Transverse colon (tissue), 4 donors: ENCODE data around the gene RHEB. TPM values are rescaled to one million over a fixed set of nuclear protein-coding genes. Genes with fewer than 3 reads are reported as not detected.

ENCODE experiments used
- DNase-seq: peaks from one replicate; pipeline ENCODE4 v3.0.0-alpha.2; 2019
- H3K27ac ChIP-seq, 4 donors: fragments of 200-600 bp; sonication (generic); 2 replicates each; pipeline ENCODE4 v1.5.1; 2016 to 2018; ENCODE audit warnings: inconsistent platforms in 4 of 4
- H3K27me3 ChIP-seq: fragments of 200-600 bp; sonication (generic); 2 replicates; pipeline ENCODE4 v1.5.1; 2017; ENCODE audit warnings: inconsistent platforms
- H3K36me3 ChIP-seq, 4 donors: fragments of 200-600 bp; sonication (generic); 2 replicates each; pipeline ENCODE4 v1.5.1; 2017 to 2019; ENCODE audit warnings: inconsistent platforms in 4 of 4
- H3K4me1 ChIP-seq, 4 donors: fragments of 200-600 bp; sonication (generic); 2 replicates each; pipeline ENCODE4 v1.5.1; 2017 to 2020; ENCODE audit warnings: inconsistent platforms in 4 of 4
- H3K4me3 ChIP-seq, 4 donors: fragments of 200-600 bp; sonication (generic); 1 replicate in 1 of 4; 2 replicates in 3 of 4; pipeline versions ENCODE4 v1.5.1 to v1.6.1; 2017 to 2019; ENCODE audit warnings: inconsistent platforms in 4 of 4
- H3K9me3 ChIP-seq, 2 donors: fragments of 200-600 bp; sonication (generic); 2 replicates each; pipeline ENCODE4 v1.5.1; 2017 to 2019; ENCODE audit warnings: inconsistent platforms in 2 of 2
- EP300 ChIP-seq: sonication (generic); formaldehyde crosslinking; IDR thresholded peaks from one replicate; pipeline ENCODE4 v1.6.1; 2017; ENCODE audit warnings: antibody characterized with exemption, low read depth
- POLR2A ChIP-seq: fragments of 450-650 bp; IDR thresholded peaks from one replicate; pipeline ENCODE4 v1.6.1; 2016; ENCODE audit warnings: antibody characterized with exemption, mild to moderate bottlenecking, moderate library complexity
- POLR2AphosphoS5 ChIP-seq, 3 donors: sonication (generic); formaldehyde crosslinking; IDR thresholded peaks; one replicate each; pipeline ENCODE4 v1.6.1; 2016; ENCODE audit warnings: antibody characterized with exemption in 3 of 3
- WGBS, 2 donors: methylation state at CpG; one replicate each; pipeline ENCODE4 v1.1.5; 2018; ENCODE audit warnings: low coverage in 1 of 2; 5-methylcytosine and 5-hydroxymethylcytosine counted together
- in situ Hi-C, 4 donors: fragments of 200-750 bp; cut with MboI; loops; one replicate each; pipeline versions ENCODE4 v1.15.0 to v1.15.1; 2017; ENCODE audit warnings: low sequenced_read_pairs in 3 of 4, low pct_ligation_motif_present in 1 of 4, low pct_unique_long_range_greater_than_20kb in 1 of 4
- intact Hi-C: fragments of 100-400 bp; cut with DNase I; formaldehyde crosslinking; loops from one replicate; pipeline ENCODE4 v1.15.1; 2023; ENCODE audit warnings: low total_unique reads
- total RNA-seq, 4 donors: library from RNA; depleted of rRNA; stranded (reverse); fragments of >200 nt; gene quantifications; one replicate each; pipeline ENCODE4 v1.1.0, GENCODE V29; 2016
- TF ChIP-seq, protein P1 (sequence below), 5 experiments: fragments of 200-600 bp in 3 of 5; fragments of 450-650 bp in 2 of 5; sonication (generic) in 3 of 5; IDR thresholded peaks; 1 replicate in 2 of 5; 2 replicates in 3 of 5; pipeline ENCODE4 v1.5.1; 2016 to 2017; ENCODE audit warnings: antibody characterized with exemption in 5 of 5, inconsistent platforms in 3 of 5, mild to moderate bottlenecking in 2 of 5, moderate library complexity in 1 of 5

The RHEB gene
- total RNA-seq, 4 donors from 2014 or later = 12.7 to 70.5 (median 42.8) TPM

DNA sequence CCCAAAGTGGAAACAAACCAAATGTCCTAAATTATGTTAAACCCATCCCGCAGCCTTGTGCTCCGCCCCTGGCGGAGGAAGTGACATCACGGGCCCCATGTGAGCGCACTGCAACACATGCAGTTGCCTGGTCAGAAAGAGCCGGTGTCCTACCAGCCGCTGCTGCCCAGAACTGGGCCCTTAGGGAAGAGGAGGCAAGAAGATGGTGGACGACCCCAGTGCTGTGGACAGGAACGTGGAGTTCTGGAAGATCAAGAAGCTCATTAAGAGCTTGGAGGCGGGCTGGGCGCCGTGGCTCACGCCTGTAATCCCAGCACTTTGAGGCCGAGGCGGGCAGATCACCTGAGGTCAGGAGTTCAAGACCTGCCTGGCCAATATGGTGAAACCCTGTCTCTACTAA lies 18.0 kb downstream of the RHEB start:
- Histone ChIP-seq H3K36me3 (no peaks in the 10 kb centered on the region), H3K9me3 (no peaks in the 10 kb centered on the region), H3K27me3 (no peaks in the 10 kb centered on the region), H3K4me3 (no peak overlapping the region), H3K27ac (no peak overlapping the region), H3K4me1 (peaks cover 4 to 39% (median 12%) of the 10 kb centered on the region in 4 donors)
- in situ Hi-C loops (no loop called here), intact Hi-C loops (no loop called here)
- WGBS, 2 donors = 95 to 100% methylated on average over 1 to 15 of the region's 15 CpGs
- DNase-seq = no peak
- TF ChIP-seq, protein P1, sequence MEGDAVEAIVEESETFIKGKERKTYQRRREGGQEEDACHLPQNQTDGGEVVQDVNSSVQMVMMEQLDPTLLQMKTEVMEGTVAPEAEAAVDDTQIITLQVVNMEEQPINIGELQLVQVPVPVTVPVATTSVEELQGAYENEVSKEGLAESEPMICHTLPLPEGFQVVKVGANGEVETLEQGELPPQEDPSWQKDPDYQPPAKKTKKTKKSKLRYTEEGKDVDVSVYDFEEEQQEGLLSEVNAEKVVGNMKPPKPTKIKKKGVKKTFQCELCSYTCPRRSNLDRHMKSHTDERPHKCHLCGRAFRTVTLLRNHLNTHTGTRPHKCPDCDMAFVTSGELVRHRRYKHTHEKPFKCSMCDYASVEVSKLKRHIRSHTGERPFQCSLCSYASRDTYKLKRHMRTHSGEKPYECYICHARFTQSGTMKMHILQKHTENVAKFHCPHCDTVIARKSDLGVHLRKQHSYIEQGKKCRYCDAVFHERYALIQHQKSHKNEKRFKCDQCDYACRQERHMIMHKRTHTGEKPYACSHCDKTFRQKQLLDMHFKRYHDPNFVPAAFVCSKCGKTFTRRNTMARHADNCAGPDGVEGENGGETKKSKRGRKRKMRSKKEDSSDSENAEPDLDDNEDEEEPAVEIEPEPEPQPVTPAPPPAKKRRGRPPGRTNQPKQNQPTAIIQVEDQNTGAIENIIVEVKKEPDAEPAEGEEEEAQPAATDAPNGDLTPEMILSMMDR (IDR thresholded peaks at IDR 0.05) = no peak
- TF ChIP-seq POLR2A (no peak), POLR2AphosphoS5 (IDR thresholded peaks at IDR 0.05) (no peak), EP300 (no peak)

- intact Hi-C loops = no loop called here
- Histone ChIP-seq H3K36me3 (no peaks in the 10 kb centered on the region), H3K27me3 (no peaks in the 10 kb centered on the region), H3K4me3 (no peak overlapping the region), H3K9me3 (no peaks in the 10 kb centered on the region), H3K27ac (no peak overlapping the region), H3K4me1 (peaks cover 19 to 48% (median 28%) of the 10 kb centered on the region in 4 donors)
- in situ Hi-C loops = no loop called here
- WGBS, 2 donors = 60 to 69% methylated on average over 2 to 5 of the region's 5 CpGs
- DNase-seq = no peak
- TF ChIP-seq POLR2AphosphoS5 (IDR thresholded peaks at IDR 0.05) = no peak
- TF ChIP-seq, protein P1 (IDR thresholded peaks at IDR 0.05) = no peak
- no peak for TF ChIP-seq POLR2A
- TF ChIP-seq EP300 = no peak
Measured at GRCh38 chr7:151498495-151498894, 21.2 kb downstream of the RHEB start.

DNA sequence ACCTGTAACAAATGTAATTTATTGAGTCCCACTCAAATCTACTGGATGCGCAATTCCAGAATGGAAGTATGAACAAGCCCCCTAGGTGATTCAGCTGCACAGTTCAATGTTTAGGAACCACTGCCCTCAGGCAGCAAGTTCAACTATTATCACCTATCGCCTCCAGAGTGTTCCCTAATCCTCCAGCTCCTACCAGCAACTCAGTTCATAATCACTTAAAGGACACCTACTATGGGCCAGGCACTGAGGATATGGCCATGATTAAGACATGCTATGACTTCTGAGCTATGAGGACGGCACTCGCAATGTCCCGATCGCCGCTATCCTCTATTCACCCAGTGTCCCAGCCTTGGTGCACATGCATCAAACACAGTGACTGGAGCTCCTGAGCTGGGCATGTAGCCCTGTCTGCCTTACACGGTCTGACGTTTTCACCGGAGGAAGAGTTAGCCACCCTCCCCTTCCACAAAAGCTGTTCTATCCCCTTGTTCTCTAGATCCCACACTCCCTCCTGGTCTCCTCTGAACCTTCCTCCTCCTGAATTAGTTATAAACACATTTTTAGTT lies 22.3 kb downstream of the RHEB start:
- in situ Hi-C loops = no loop called here
- Histone ChIP-seq H3K4me1 (peaks cover 16 to 42% (median 30%) of the 10 kb centered on the region in 4 donors), H3K9me3 (no peaks in the 10 kb centered on the region), H3K36me3 (no peaks in the 10 kb centered on the region), H3K4me3 (no peak overlapping the region), H3K27ac (no peak overlapping the region), H3K27me3 (no peaks in the 10 kb centered on the region)
- intact Hi-C loops = no loop called here
- WGBS, 2 donors = 85 to 97% methylated on average over 4 to 10 of the region's 10 CpGs
- DNase-seq = no peak
- TF ChIP-seq EP300 = no peak
- no peak for TF ChIP-seq POLR2A
- no peak for TF ChIP-seq POLR2AphosphoS5 (IDR thresholded peaks at IDR 0.05)

GRCh38 chr7:151495360-151495759 lies 24.3 kb downstream of the RHEB start:
- Histone ChIP-seq H3K36me3 (peaks cover 0 to 2% (median 0%) of the 10 kb centered on the region in 4 donors), H3K4me1 (peaks cover 16 to 50% (median 40%) of the 10 kb centered on the region in 4 donors), H3K9me3 (no peaks in the 10 kb centered on the region), H3K4me3 (no peak overlapping the region), H3K27me3 (no peaks in the 10 kb centered on the region), H3K27ac (no peak overlapping the region)
- intact Hi-C loops (no loop called here), in situ Hi-C loops (no loop called here)
- TF ChIP-seq, protein P1 (IDR thresholded peaks at IDR 0.05) = no peak
- TF ChIP-seq POLR2AphosphoS5 (IDR thresholded peaks at IDR 0.05) (no peak), POLR2A (no peak), EP300 (no peak)
- no peak for DNase-seq
- WGBS, 2 donors = 83 to 97% methylated on average over 1 to 2 of the region's 2 CpGs
